Measurements from ENCODE around the gene WNT9B.

- TF ChIP-seq, protein P1, sequence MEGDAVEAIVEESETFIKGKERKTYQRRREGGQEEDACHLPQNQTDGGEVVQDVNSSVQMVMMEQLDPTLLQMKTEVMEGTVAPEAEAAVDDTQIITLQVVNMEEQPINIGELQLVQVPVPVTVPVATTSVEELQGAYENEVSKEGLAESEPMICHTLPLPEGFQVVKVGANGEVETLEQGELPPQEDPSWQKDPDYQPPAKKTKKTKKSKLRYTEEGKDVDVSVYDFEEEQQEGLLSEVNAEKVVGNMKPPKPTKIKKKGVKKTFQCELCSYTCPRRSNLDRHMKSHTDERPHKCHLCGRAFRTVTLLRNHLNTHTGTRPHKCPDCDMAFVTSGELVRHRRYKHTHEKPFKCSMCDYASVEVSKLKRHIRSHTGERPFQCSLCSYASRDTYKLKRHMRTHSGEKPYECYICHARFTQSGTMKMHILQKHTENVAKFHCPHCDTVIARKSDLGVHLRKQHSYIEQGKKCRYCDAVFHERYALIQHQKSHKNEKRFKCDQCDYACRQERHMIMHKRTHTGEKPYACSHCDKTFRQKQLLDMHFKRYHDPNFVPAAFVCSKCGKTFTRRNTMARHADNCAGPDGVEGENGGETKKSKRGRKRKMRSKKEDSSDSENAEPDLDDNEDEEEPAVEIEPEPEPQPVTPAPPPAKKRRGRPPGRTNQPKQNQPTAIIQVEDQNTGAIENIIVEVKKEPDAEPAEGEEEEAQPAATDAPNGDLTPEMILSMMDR (IDR thresholded peaks at IDR 0.05), result no peak
- no peak for TF ChIP-seq POLR2AphosphoS5 (IDR thresholded peaks at IDR 0.05; ENCODE audit: low read depth, low read length)
- TF ChIP-seq, protein P2, sequence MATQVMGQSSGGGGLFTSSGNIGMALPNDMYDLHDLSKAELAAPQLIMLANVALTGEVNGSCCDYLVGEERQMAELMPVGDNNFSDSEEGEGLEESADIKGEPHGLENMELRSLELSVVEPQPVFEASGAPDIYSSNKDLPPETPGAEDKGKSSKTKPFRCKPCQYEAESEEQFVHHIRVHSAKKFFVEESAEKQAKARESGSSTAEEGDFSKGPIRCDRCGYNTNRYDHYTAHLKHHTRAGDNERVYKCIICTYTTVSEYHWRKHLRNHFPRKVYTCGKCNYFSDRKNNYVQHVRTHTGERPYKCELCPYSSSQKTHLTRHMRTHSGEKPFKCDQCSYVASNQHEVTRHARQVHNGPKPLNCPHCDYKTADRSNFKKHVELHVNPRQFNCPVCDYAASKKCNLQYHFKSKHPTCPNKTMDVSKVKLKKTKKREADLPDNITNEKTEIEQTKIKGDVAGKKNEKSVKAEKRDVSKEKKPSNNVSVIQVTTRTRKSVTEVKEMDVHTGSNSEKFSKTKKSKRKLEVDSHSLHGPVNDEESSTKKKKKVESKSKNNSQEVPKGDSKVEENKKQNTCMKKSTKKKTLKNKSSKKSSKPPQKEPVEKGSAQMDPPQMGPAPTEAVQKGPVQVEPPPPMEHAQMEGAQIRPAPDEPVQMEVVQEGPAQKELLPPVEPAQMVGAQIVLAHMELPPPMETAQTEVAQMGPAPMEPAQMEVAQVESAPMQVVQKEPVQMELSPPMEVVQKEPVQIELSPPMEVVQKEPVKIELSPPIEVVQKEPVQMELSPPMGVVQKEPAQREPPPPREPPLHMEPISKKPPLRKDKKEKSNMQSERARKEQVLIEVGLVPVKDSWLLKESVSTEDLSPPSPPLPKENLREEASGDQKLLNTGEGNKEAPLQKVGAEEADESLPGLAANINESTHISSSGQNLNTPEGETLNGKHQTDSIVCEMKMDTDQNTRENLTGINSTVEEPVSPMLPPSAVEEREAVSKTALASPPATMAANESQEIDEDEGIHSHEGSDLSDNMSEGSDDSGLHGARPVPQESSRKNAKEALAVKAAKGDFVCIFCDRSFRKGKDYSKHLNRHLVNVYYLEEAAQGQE (IDR thresholded peaks at IDR 0.05; ENCODE audit: insufficient read depth in 1 of 2, low read depth in 2 of 2, low read length in 1 of 2), result no peak
Observed at GRCh38 chr17:46854515-46854914, 3.1 kb downstream of the WNT9B start.

All from Panc1 (cell line).